GM12878 (cell line): ENCODE results near the gene TATDN2. TPM values are rescaled to one million over a fixed set of nuclear protein-coding genes. Genes with fewer than 3 reads are reported as not detected.

Experiments
- ATAC-seq: fragments of 200-7000 bp; cut with Tn5 transposase; 3 replicates; pipeline ENCODE4 v1.9.1; 2020; ENCODE audit warnings: mild to moderate bottlenecking, moderate library complexity
- BruUV-seq: library from RNA; stranded (reverse); fragments of 400-500 nt; replicated peaks from 2 replicates; lab custom pipeline; 2021; lab: Mats Ljungman, UMichigan
- CTCF ChIA-PET: fragments of 300-600 bp; sonication (Branson Sonifier 250); formaldehyde crosslinking; extraction: SDS; loops from one replicate; lab custom pipeline; 2021; ENCODE audit warnings: inconsistent platforms; lab: Yijun Ruan, JAX
- POLR2A ChIA-PET: fragments of 350-600 bp; formaldehyde crosslinking; extraction: SDS; loops from one replicate; lab custom pipeline; 2021; ENCODE audit warnings: inconsistent platforms; lab: Charles Lee
- RAD21 ChIA-PET: fragments of 300-600 bp; sonication (Branson Sonifier 250); formaldehyde crosslinking; loops from one replicate; lab custom pipeline; 2023; ENCODE audit warnings: antibody characterized with exemption; ENCODE audit not compliant: unreplicated experiment; lab: Charles Lee
- SMC1A ChIA-PET: fragments of 300-600 bp; sonication (Branson Sonifier 250); formaldehyde crosslinking; loops from one replicate; lab custom pipeline; 2023; ENCODE audit not compliant: unreplicated experiment, uncharacterized antibody; lab: Charles Lee
- DNase-seq: peaks from one replicate; pipeline ENCODE4 v3.0.0-alpha.2; 2011; ENCODE audit warnings: low read depth, low spot score
- FAIRE-seq: peaks from 3 replicates; lab custom pipeline; 2011; peaks lifted over from hg19 to GRCh38; lab: Jason Lieb, UNC
- H2AFZ ChIP-seq: 2 replicates; pipeline ENCODE4 v1.6.0; 2011; ENCODE audit warnings: low read depth, low read length, control low read depth; ENCODE audit not compliant: control insufficient read depth
- H3K27ac ChIP-seq: 2 replicates; pipeline ENCODE4 v1.5.1; 2011; ENCODE audit warnings: control low read depth; ENCODE audit not compliant: control insufficient read depth, insufficient read depth
- H3K27me3 ChIP-seq, 2 experiments: replicated peaks in 1 of 2; 2 replicates each; pipeline versions ENCODE4 v1.6.0 to v1.6.1; 2011; ENCODE audit warnings: low read length in 1 of 2; ENCODE audit not compliant: control insufficient read depth in 2 of 2, insufficient read depth in 2 of 2
- H3K36me3 ChIP-seq, 2 experiments: 2 replicates each; pipeline ENCODE4 v1.5.1; 2011; ENCODE audit warnings: low read length in 1 of 2; ENCODE audit not compliant: control insufficient read depth in 2 of 2, insufficient read depth in 2 of 2
- H3K4me1 ChIP-seq: 2 replicates; pipeline ENCODE4 v1.6.1; 2011; ENCODE audit warnings: mild to moderate bottlenecking, low read length, moderate library complexity, mixed read lengths; ENCODE audit not compliant: control insufficient read depth, insufficient read depth
- H3K4me2 ChIP-seq: 2 replicates; pipeline ENCODE4 v1.6.0; 2011; ENCODE audit warnings: control low read depth; ENCODE audit not compliant: control insufficient read depth, insufficient read depth
- H3K4me3 ChIP-seq: fragments of 200-600 bp; sonication (generic); 2 replicates; pipeline ENCODE4 v1.5.1; 2016
- H3K79me2 ChIP-seq: 2 replicates; pipeline ENCODE4 v1.6.0; 2011; ENCODE audit warnings: low read length; ENCODE audit not compliant: control insufficient read depth, insufficient read depth
- H3K9ac ChIP-seq: 2 replicates; pipeline ENCODE4 v1.8.0; 2011; ENCODE audit warnings: low read length, control low read depth, mixed read lengths; ENCODE audit not compliant: control insufficient read depth, insufficient read depth
- H3K9me3 ChIP-seq: replicated peaks from 3 replicates; pipeline ENCODE4 v1.5.1; 2011; ENCODE audit warnings: mild to moderate bottlenecking, low read length; ENCODE audit not compliant: control insufficient read depth, insufficient read depth
- H4K20me1 ChIP-seq: 2 replicates; pipeline ENCODE4 v1.6.0; 2011; ENCODE audit not compliant: control insufficient read depth, insufficient read depth
- CBX5 ChIP-seq: sonication (generic); IDR thresholded peaks from 2 replicates; pipeline ENCODE4 v1.6.1; 2016; ENCODE audit warnings: low read depth, moderate library complexity, mild to moderate bottlenecking, inconsistent platforms
- MLLT1 ChIP-seq: fragments of 450-650 bp; IDR thresholded peaks from 2 replicates; pipeline ENCODE4 v1.6.1; 2016; ENCODE audit warnings: mild to moderate bottlenecking
- RAD21 ChIP-seq: IDR thresholded peaks from 2 replicates; pipeline ENCODE4 v1.6.1; 2011; ENCODE audit warnings: mild to moderate bottlenecking, low read depth, low read length, moderate library complexity; ENCODE audit not compliant: insufficient read depth
- SUPT20H ChIP-seq: IDR thresholded peaks from 2 replicates; pipeline ENCODE4 v1.6.1; 2011; ENCODE audit warnings: low read depth, mild to moderate bottlenecking, low read length, moderate library complexity, borderline replicate concordance; ENCODE audit not compliant: control insufficient read depth
- ZBTB33 ChIP-seq: fragments of 450-650 bp; IDR thresholded peaks from 2 replicates; pipeline ENCODE4 v1.6.1; 2017; ENCODE audit warnings: mild to moderate bottlenecking
- ZNF592 ChIP-seq: fragments of 450-650 bp; IDR thresholded peaks from 2 replicates; pipeline ENCODE4 v1.6.1; 2017; ENCODE audit warnings: mild to moderate bottlenecking, moderate library complexity
- WGBS: methylation state at CpG from one replicate; pipeline ENCODE4 v1.1.6; 2016; ENCODE audit warnings: low lambda C conversion rate; ENCODE audit not compliant: insufficient replicate concordance, insufficient coverage; ENCODE audit errors: missing lambda C conversion rate; 5-methylcytosine and 5-hydroxymethylcytosine counted together
- in situ Hi-C: fragments of 300-500 bp; cut with MboI; formaldehyde crosslinking; loops from 9 replicates; pipeline ENCODE4 v1.14.3; 2018; ENCODE audit warnings: mixed read lengths
- intact Hi-C: fragments of 100-400 bp; cut with micrococcal nuclease; formaldehyde crosslinking; loops from one replicate; pipeline ENCODE4 v1.14.2; 2022; ENCODE audit not compliant: unreplicated experiment
- polyA plus RNA-seq, 11 experiments: library from polyadenylated mRNA; depleted of rRNA in 4 of 11; unstranded in 6 of 11; stranded (reverse) in 5 of 11; fragments of >200 nt; fragmentation: Nextera tagmentation in 4 of 11; fragmentation: Illumina TruSeq in 1 of 11; extraction: Ambion mirVana in 4 of 11; extraction: Trizol in 1 of 11; gene quantifications; 1 replicate in 1 of 11; 2 replicates in 10 of 11; pipeline versions ENCODE4 v1.2.1 to v1.2.3, GENCODE V29; 2011 to 2016; ENCODE audit warnings: inconsistent platforms in 2 of 11, missing spikeins in 2 of 11, low read depth in 1 of 11
- total RNA-seq, 4 experiments: library from RNA; depleted of rRNA in 3 of 4; stranded (reverse); fragments of >200 nt in 3 of 4; fragmentation: Illumina TruSeq in 1 of 4; extraction: Trizol in 1 of 4; gene quantifications; 2 replicates each; pipeline versions ENCODE4 v1.2.1 to v1.2.3, GENCODE V29; 2013 to 2021
- TF ChIP-seq, protein P1 (sequence below), 3 experiments: IDR thresholded peaks in 2 of 3; conservative IDR thresholded peaks in 1 of 3; 2 replicates each; pipeline ENCODE4 v1.5.1; 2011; ENCODE audit warnings: low read depth in 3 of 3, low read length in 3 of 3, mild to moderate bottlenecking in 3 of 3, control low read depth in 2 of 3, moderate library complexity in 2 of 3, inconsistent platforms in 1 of 3, mixed read lengths in 1 of 3; ENCODE audit not compliant: control insufficient read depth in 2 of 3, insufficient read depth in 1 of 3; ENCODE audit errors: extremely low read depth in 1 of 3

TATDN2 gene
- total and polyA plus RNA-seq, 10 of the 15 experiments (the other 5 are each of a cell fraction or from before 2014, with no cell fraction given), result 4.2 to 36.5 (median 15.8) TPM

DNA sequence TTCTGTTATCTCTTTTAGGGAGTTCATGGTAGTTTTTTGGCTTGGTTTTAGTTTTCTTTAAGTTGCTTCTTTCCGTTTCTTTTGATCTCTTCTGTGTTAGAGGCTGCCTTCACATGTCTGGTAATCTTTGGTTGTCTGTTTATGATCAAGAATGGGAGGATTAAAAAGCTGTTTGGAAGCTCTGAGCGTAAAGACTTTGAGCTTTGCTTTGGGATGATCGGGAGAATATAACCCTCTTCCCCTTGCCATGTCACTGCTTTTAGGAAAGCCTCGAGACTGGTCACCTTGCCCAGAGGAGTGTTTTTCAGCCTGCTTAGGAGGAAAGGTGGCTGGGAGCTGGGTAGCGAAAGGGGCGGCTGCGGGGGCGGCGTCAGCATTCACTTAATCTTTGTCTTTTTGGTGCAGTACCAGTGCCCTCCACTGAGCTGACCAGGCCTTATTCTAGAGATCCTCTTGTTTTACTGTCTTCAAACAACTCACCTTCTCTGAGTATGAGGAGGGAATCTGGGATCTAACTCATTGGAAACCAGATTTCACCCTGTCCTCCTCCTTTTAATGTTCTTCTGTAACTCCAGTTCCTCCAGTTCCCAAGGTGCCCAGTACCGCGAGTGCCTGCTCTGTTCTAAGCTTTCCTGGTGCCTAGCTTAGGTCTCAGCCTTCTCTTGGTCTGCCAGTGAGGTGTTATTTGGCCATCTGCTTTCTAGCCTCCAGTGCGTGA, 15.5 kb downstream of the TATDN2 start:
- H2AFZ ChIP-seq, result no peak overlapping the region

More for the DNA sequence above, 15.5 kb downstream of the TATDN2 start:
- no peak overlapping the region for H3K27ac ChIP-seq
- no TSS peak for BruUV-seq
- FAIRE-seq (no peak), ATAC-seq (peak; percentile 90), DNase-seq (no peak)
- intact Hi-C loops, result no loop called here
- H3K36me3 ChIP-seq, result peaks cover 11 to 31% of the 10 kb centered on the region in 2 experiments; a peak in 3 of 4 replicates
- H3K79me2 ChIP-seq, result peaks cover 60% of the 10 kb centered on the region
- no peak overlapping the region for H3K4me3 ChIP-seq
- H3K4me1 ChIP-seq, result no peaks in the 10 kb centered on the region
- ChIA-PET POLR2A (interaction anchor here (0.7 to 1.4 kb wide), 5 partner anchors 9 to 21 kb away, joined by 3 read pairs; partner anchors contain the start of gene TATDN2), SMC1A (interaction anchor here (0.8 to 2.5 kb wide), 5 partner anchors 9 to 49 kb away, joined by 3 to 5 read pairs (median 3); partner anchors contain the start of gene TATDN2), RAD21 (interaction anchor here (1.0 to 1.7 kb wide), 3 partner anchors 9 to 57 kb away, joined by 3 to 8 read pairs (median 5); partner anchors contain the start of genes SEC13 and TATDN2), CTCF (interaction anchor here (0.6 to 2.2 kb wide), 10 partner anchors 10 to 231 kb away, joined by 3 to 9 read pairs (median 5); partner anchors contain the start of gene GHRL)
- H4K20me1 ChIP-seq, result no peaks in the 10 kb centered on the region
- H3K9me3 ChIP-seq, result no peaks in the 10 kb centered on the region
- no peaks in the 10 kb centered on the region for H3K27me3 ChIP-seq
- H3K4me2 ChIP-seq, result peak overlapping the region; percentile 22; the same call in 1 of the 2 replicates
- H3K9ac ChIP-seq, result no peak overlapping the region
- no peak for TF ChIP-seq SUPT20H
- TF ChIP-seq ZNF592, result no peak
- TF ChIP-seq MLLT1, result 0 out of 2 replicates have a peak, but pooled peaks have one; percentile 46
- TF ChIP-seq CBX5, result no peak
- TF ChIP-seq, protein P1, sequence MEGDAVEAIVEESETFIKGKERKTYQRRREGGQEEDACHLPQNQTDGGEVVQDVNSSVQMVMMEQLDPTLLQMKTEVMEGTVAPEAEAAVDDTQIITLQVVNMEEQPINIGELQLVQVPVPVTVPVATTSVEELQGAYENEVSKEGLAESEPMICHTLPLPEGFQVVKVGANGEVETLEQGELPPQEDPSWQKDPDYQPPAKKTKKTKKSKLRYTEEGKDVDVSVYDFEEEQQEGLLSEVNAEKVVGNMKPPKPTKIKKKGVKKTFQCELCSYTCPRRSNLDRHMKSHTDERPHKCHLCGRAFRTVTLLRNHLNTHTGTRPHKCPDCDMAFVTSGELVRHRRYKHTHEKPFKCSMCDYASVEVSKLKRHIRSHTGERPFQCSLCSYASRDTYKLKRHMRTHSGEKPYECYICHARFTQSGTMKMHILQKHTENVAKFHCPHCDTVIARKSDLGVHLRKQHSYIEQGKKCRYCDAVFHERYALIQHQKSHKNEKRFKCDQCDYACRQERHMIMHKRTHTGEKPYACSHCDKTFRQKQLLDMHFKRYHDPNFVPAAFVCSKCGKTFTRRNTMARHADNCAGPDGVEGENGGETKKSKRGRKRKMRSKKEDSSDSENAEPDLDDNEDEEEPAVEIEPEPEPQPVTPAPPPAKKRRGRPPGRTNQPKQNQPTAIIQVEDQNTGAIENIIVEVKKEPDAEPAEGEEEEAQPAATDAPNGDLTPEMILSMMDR (IDR thresholded peaks at IDR 0.05 in 2 of 3, conservative IDR thresholded peaks at IDR 0.05 in 1 of 3; ENCODE audit: control insufficient read depth in 2 of 3, extremely low read depth in 1 of 3, insufficient read depth in 1 of 3, low read depth in 3 of 3, low read length in 3 of 3), result peak in 2 of 3 experiments; percentile 40 to 47; a peak in 3 of 6 replicates
- peak; percentile 92 for TF ChIP-seq ZBTB33
- 0 out of 2 replicates have a peak, but pooled peaks have one; percentile 9 for TF ChIP-seq RAD21
- in situ Hi-C loops, result no loop called here
- 85% methylated on average over 12 of the region's 12 CpGs for WGBS
